Measurements from ENCODE around the gene MEAF6.

GRCh38 chr1:37484325-37485051 is 30.1 kb downstream of the MEAF6 start:
- no peak for TF ChIP-seq MAX (IDR thresholded peaks at IDR 0.05; ENCODE audit: insufficient read depth, insufficient read length)
- no peak for TF ChIP-seq CTCF (IDR thresholded peaks at IDR 0.05; ENCODE audit: extremely low read depth in 1 of 2, insufficient read depth in 1 of 2, low read depth in 1 of 2, low read length in 2 of 2)

Data from endothelial cell of umbilical vein (primary cell).